Mesendoderm (in vitro differentiated cells): ENCODE results near the gene GLT1D1.

Experiments
- DNase-seq: peaks from one replicate; pipeline ENCODE4 v3.0.0; 2013
- H2AK5ac ChIP-seq: 2 replicates; pipeline ENCODE4 v1.6.1; 2013; ENCODE audit warnings: low read length, inconsistent platforms
- H2BK120ac ChIP-seq: 2 replicates; pipeline ENCODE4 v1.6.1; 2013; ENCODE audit warnings: low read depth, mild to moderate bottlenecking, low read length, moderate library complexity, mixed read lengths
- H2BK15ac ChIP-seq: replicated peaks from 2 replicates; pipeline ENCODE4 v1.6.1; 2013; ENCODE audit warnings: low read depth, mild to moderate bottlenecking, moderate library complexity
- H2BK5ac ChIP-seq: 2 replicates; pipeline ENCODE4 v1.6.1; 2013; ENCODE audit warnings: low read length, inconsistent platforms
- H3K18ac ChIP-seq: 2 replicates; pipeline ENCODE4 v1.6.1; 2013; ENCODE audit warnings: mild to moderate bottlenecking, low read length, mixed read lengths
- H3K23ac ChIP-seq: one replicate; pipeline ENCODE4 v1.6.1; 2013; ENCODE audit warnings: low read length
- H3K27ac ChIP-seq: 2 replicates; pipeline ENCODE4 v1.5.1; 2013; ENCODE audit warnings: low read depth, mild to moderate bottlenecking, inconsistent platforms, low read length, moderate library complexity
- H3K27me3 ChIP-seq: 2 replicates; pipeline ENCODE4 v1.6.1; 2013; ENCODE audit warnings: low read length, control low read depth, mild to moderate bottlenecking, inconsistent platforms; ENCODE audit not compliant: insufficient read depth, poor library complexity
- H3K36me3 ChIP-seq: 2 replicates; pipeline ENCODE4 v1.6.1; 2013; ENCODE audit warnings: low read length, inconsistent platforms; ENCODE audit not compliant: control insufficient read depth, insufficient read depth
- H3K4ac ChIP-seq: one replicate; pipeline ENCODE4 v1.6.1; 2013; ENCODE audit warnings: low read depth, mild to moderate bottlenecking, low read length, moderate library complexity
- H3K4me1 ChIP-seq: 2 replicates; pipeline ENCODE4 v1.6.1; 2013; ENCODE audit warnings: low read depth, low read length, inconsistent platforms; ENCODE audit not compliant: control insufficient read depth
- H3K4me2 ChIP-seq: 2 replicates; pipeline ENCODE4 v1.6.1; 2013; ENCODE audit warnings: low read length
- H3K4me3 ChIP-seq: 2 replicates; pipeline ENCODE4 v1.5.1; 2013; ENCODE audit warnings: mild to moderate bottlenecking, low read length
- H3K56ac ChIP-seq: one replicate; pipeline ENCODE4 v1.6.1; 2013; ENCODE audit warnings: low read length
- H3K79me1 ChIP-seq: 2 replicates; pipeline ENCODE4 v1.6.1; 2013; ENCODE audit warnings: low read length, inconsistent platforms
- H3K79me2 ChIP-seq: 2 replicates; pipeline ENCODE4 v1.6.1; 2013; ENCODE audit warnings: mild to moderate bottlenecking, low read length; ENCODE audit not compliant: control insufficient read depth, insufficient read depth
- H3K9ac ChIP-seq: 2 replicates; pipeline ENCODE4 v1.6.1; 2013; ENCODE audit warnings: low read length, inconsistent platforms
- H4K5ac ChIP-seq: one replicate; pipeline ENCODE4 v1.6.1; 2013; ENCODE audit warnings: low read length
- H4K8ac ChIP-seq: one replicate; pipeline ENCODE4 v1.6.1; 2013; ENCODE audit warnings: low read depth, mild to moderate bottlenecking, control low read depth, low read length, moderate library complexity
- WGBS: extraction: QIAGEN DNeasy Blood & Tissue Kit; methylation state at CpG from one replicate; pipeline ENCODE4 v1.1.7; 2013; ENCODE audit warnings: low lambda C conversion rate, missing lambda C conversion rate; ENCODE audit not compliant: insufficient coverage; ENCODE audit errors: extremely low coverage; 5-methylcytosine and 5-hydroxymethylcytosine counted together

The GLT1D1 gene

DNA sequence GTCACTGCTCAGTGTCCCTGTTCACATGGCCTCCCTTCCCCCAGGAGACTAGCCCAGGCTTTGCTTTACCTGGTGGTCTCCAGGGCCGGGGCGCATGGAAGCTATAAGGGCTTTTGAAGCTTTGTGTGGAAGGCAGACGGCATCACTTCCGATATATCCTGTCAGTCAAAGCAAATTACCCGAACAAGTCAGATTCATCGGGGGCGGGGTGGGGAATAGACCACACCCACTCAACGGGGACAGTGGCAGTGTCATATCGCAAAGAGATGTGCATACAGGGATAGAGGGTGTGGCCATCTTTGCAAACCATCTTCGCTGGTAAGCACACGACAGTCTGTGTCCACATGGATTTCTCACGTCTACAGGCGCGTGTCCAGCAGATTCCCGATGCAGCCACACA lies 127.3 kb downstream of the GLT1D1 start:
- Histone ChIP-seq H3K9ac (no peak overlapping the region), H3K4me2 (no peak overlapping the region), H3K79me1 (no peaks in the 10 kb centered on the region), H2BK15ac (no peak overlapping the region), H3K4me3 (no peak overlapping the region), H3K27ac (no peak overlapping the region), H3K36me3 (no peaks in the 10 kb centered on the region), H3K56ac (no peak overlapping the region), H2BK120ac (no peak overlapping the region), H3K79me2 (no peaks in the 10 kb centered on the region), H3K4ac (no peak overlapping the region), H3K27me3 (no peaks in the 10 kb centered on the region), H3K18ac (no peak overlapping the region), H3K4me1 (no peaks in the 10 kb centered on the region), H4K5ac (no peak overlapping the region), H3K23ac (no peak overlapping the region), H2BK5ac (no peak overlapping the region), H4K8ac (no peak overlapping the region), H2AK5ac (no peak overlapping the region)
- no peak for DNase-seq
- WGBS, result no CpG with 5 or more reads among the region's 15 CpGs

DNA sequence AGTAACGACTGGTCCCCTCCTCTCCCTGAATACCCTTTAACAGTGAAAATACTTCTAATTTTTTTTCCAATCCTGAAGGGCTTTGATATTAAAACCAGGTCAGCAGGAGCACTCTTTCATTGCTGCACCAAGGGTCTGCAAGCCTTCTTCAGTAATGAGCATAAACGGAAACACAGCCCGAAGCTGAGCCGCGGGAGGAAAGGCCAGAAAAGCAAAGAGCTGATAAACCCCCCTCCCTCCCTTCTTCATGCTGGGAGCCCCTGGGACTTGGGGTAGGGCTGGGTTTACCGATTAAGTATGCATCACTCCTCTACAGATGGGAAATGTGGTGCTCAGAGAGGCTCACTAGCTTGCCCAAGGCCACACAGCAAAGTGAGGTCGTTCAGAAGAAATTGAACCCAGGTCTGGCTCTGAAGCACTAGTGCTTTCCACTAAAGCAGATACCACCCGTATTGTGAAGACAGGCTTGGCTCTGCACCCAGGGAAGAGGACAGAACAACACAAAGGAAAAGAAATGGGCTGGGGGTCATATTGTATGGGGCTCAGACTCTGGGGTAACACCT lies 128.8 kb downstream of the GLT1D1 start:
- no peaks in the 10 kb centered on the region for H3K79me1 ChIP-seq
- no CpG with 5 or more reads among the region's 8 CpGs for WGBS
- no peak overlapping the region for H2BK15ac ChIP-seq
- H2BK120ac ChIP-seq, result no peak overlapping the region
- H3K4me2 ChIP-seq, result no peak overlapping the region
- DNase-seq, result no peak
- no peak overlapping the region for H4K8ac ChIP-seq
- no peaks in the 10 kb centered on the region for H3K4me1 ChIP-seq
- no peak overlapping the region for H3K4me3 ChIP-seq
- H4K5ac ChIP-seq, result no peak overlapping the region
- H3K79me2 ChIP-seq, result no peaks in the 10 kb centered on the region
- H3K27ac ChIP-seq, result no peak overlapping the region
- H3K56ac ChIP-seq, result no peak overlapping the region
- H3K9ac ChIP-seq, result no peak overlapping the region
- no peak overlapping the region for H3K4ac ChIP-seq
- H2BK5ac ChIP-seq, result no peak overlapping the region
- no peak overlapping the region for H3K23ac ChIP-seq
- no peaks in the 10 kb centered on the region for H3K36me3 ChIP-seq
- no peak overlapping the region for H3K18ac ChIP-seq
- H2AK5ac ChIP-seq, result no peak overlapping the region
- H3K27me3 ChIP-seq, result no peaks in the 10 kb centered on the region

DNA sequence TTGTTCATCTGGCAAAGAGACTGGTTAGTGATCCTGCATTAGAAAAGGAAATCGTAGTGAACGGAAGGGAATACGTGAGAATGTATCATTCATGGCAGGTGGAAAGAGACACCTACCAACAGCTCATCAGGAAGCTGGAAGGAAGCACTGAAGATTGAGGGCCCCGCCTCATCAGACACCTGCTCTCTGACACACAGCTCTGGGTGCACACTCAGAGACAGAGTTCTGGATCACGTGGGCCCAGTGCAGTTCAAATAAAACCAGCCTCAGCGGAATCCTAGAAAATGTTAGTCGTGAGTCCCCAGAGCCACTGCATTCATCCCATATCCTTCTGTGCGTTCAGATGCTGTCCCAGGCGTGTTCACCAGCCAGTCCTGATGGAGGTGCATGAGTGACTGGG lies 129.7 kb downstream of the GLT1D1 start:
- Histone ChIP-seq H3K56ac (no peak overlapping the region), H3K36me3 (no peaks in the 10 kb centered on the region), H2BK5ac (no peak overlapping the region), H3K4me3 (no peak overlapping the region), H2BK15ac (no peak overlapping the region), H3K4me1 (no peaks in the 10 kb centered on the region), H3K27me3 (no peaks in the 10 kb centered on the region), H3K23ac (no peak overlapping the region), H3K27ac (no peak overlapping the region), H2AK5ac (no peak overlapping the region), H3K4me2 (no peak overlapping the region), H3K79me2 (no peaks in the 10 kb centered on the region), H3K4ac (no peak overlapping the region), H4K5ac (no peak overlapping the region), H3K9ac (no peak overlapping the region), H4K8ac (no peak overlapping the region), H2BK120ac (no peak overlapping the region), H3K79me1 (no peaks in the 10 kb centered on the region), H3K18ac (no peak overlapping the region)
- no CpG with 5 or more reads among the region's 9 CpGs for WGBS
- DNase-seq, result no peak

DNA sequence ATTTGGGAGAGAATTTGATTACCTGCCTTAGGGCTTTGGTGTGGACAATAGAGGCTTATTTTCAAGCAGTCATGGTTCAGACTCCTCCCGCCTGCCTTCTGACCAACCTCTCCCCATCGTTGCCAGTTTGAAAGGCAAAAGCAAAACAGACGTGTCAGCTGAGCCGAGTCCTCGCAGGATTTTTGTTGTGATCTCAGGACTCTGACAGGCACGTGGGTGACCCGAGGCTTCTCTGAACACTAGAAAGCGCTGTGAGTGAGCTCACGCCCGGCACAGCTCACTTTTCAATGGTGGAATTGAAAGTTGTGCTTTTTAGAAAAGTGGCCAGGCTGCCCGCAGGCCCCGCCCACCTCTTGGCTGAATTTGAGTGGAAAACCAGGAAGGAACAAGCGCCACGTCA lies 130.1 kb downstream of the GLT1D1 start:
- H3K79me1 ChIP-seq, result no peaks in the 10 kb centered on the region
- H2BK15ac ChIP-seq, result no peak overlapping the region
- no peak overlapping the region for H2BK120ac ChIP-seq
- no peak overlapping the region for H4K8ac ChIP-seq
- no peak overlapping the region for H3K56ac ChIP-seq
- H3K4me1 ChIP-seq, result no peaks in the 10 kb centered on the region
- no peak for DNase-seq
- H3K18ac ChIP-seq, result no peak overlapping the region
- H3K23ac ChIP-seq, result no peak overlapping the region
- H2AK5ac ChIP-seq, result no peak overlapping the region
- no peak overlapping the region for H3K4ac ChIP-seq
- H3K4me2 ChIP-seq, result no peak overlapping the region
- no peaks in the 10 kb centered on the region for H3K27me3 ChIP-seq
- no peak overlapping the region for H3K9ac ChIP-seq
- H4K5ac ChIP-seq, result no peak overlapping the region
- H3K36me3 ChIP-seq, result no peaks in the 10 kb centered on the region
- no peak overlapping the region for H3K27ac ChIP-seq
- no peak overlapping the region for H3K4me3 ChIP-seq
- WGBS, result no CpG with 5 or more reads among the region's 14 CpGs
- no peaks in the 10 kb centered on the region for H3K79me2 ChIP-seq
- H2BK5ac ChIP-seq, result no peak overlapping the region

DNA sequence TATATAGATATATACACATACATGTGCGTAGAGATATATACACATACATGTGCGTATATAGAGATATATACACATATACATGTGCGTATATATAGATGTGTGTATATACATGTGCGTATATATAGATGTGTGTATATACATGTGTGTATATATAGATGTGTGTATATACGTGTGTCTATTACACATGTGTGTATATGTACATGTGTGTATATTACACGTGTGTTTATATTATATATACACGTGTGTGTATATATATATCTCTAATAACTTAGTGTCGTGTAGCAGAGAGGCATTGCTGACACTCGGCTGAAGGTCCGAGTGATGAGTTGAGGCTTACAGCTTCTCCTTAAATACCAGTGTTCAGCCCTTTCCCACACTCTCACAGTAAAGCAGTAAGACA lies 133.7 kb downstream of the GLT1D1 start:
- no peaks in the 10 kb centered on the region for H3K4me1 ChIP-seq
- H4K8ac ChIP-seq, result no peak overlapping the region
- no peaks in the 10 kb centered on the region for H3K79me1 ChIP-seq
- no peaks in the 10 kb centered on the region for H3K36me3 ChIP-seq
- WGBS, result no CpG with 5 or more reads among the region's 10 CpGs
- H3K56ac ChIP-seq, result no peak overlapping the region
- no peak overlapping the region for H3K9ac ChIP-seq
- H3K4me3 ChIP-seq, result no peak overlapping the region
- H4K5ac ChIP-seq, result no peak overlapping the region
- H2BK15ac ChIP-seq, result no peak overlapping the region
- no peak overlapping the region for H2AK5ac ChIP-seq
- no peak overlapping the region for H3K4me2 ChIP-seq
- H2BK120ac ChIP-seq, result no peak overlapping the region
- H3K27ac ChIP-seq, result no peak overlapping the region
- H3K23ac ChIP-seq, result no peak overlapping the region
- H3K27me3 ChIP-seq, result no peaks in the 10 kb centered on the region
- H3K79me2 ChIP-seq, result no peaks in the 10 kb centered on the region
- H2BK5ac ChIP-seq, result no peak overlapping the region
- no peak overlapping the region for H3K18ac ChIP-seq
- H3K4ac ChIP-seq, result no peak overlapping the region
- no peak for DNase-seq

DNA sequence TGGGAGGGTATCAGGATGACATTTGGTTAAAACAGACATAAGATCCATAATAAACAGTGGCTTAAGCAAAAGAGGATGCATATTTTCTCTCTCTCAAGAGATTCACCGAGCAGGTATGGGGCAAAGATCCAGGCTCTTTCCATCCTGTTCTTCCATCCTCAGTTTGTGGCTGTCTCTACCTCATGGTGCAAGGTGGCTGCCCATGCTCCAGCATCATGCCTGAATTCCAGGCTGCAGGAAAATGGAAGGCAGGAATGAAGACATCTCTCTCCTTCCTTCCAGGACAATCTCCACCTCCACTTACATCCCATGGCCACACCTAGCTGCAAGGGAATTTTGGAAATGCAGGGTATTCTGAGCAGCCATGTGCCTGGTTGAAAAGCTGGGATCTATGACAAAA lies 136.0 kb downstream of the GLT1D1 start:
- DNase-seq, result no peak
- no peak overlapping the region for H3K4me3 ChIP-seq
- no peak overlapping the region for H2BK120ac ChIP-seq
- no peak overlapping the region for H3K18ac ChIP-seq
- no peaks in the 10 kb centered on the region for H3K4me1 ChIP-seq
- no peak overlapping the region for H3K4ac ChIP-seq
- H2BK15ac ChIP-seq, result no peak overlapping the region
- no CpG with 5 or more reads among the region's 1 CpG for WGBS
- H3K56ac ChIP-seq, result no peak overlapping the region
- no peaks in the 10 kb centered on the region for H3K27me3 ChIP-seq
- H3K79me2 ChIP-seq, result no peaks in the 10 kb centered on the region
- no peak overlapping the region for H2AK5ac ChIP-seq
- H3K36me3 ChIP-seq, result no peaks in the 10 kb centered on the region
- H3K79me1 ChIP-seq, result no peaks in the 10 kb centered on the region
- H3K23ac ChIP-seq, result no peak overlapping the region
- H3K9ac ChIP-seq, result no peak overlapping the region
- no peak overlapping the region for H4K5ac ChIP-seq
- H3K4me2 ChIP-seq, result no peak overlapping the region
- H2BK5ac ChIP-seq, result no peak overlapping the region
- no peak overlapping the region for H4K8ac ChIP-seq
- H3K27ac ChIP-seq, result no peak overlapping the region
